Common myeloid progenitor, CD34-positive (primary cell): ENCODE results near the gene MARK1.

ENCODE experiments used
- CTCF ChIA-PET: fragments of 350-600 bp; sonication (Branson Sonifier 250); formaldehyde crosslinking; loops from one replicate; lab custom pipeline; 2021; ENCODE audit warnings: antibody characterized with exemption; lab: Charles Lee
- POLR2A ChIA-PET: fragments of 350-600 bp; sonication (Branson Sonifier 250); formaldehyde crosslinking; loops from one replicate; lab custom pipeline; 2021; ENCODE audit warnings: antibody characterized with exemption; lab: Charles Lee
- DNase-seq, 3 donors: peaks; one replicate each; pipeline versions ENCODE4 v3.0.0 to v3.0.0-alpha.2; 2013
- H3K27ac ChIP-seq, 2 experiments: 1 replicate in 1 of 2; 2 replicates in 1 of 2; pipeline ENCODE4 v1.7.0; 2013; ENCODE audit warnings: inconsistent platforms in 2 of 2, low read length in 2 of 2, mild to moderate bottlenecking in 2 of 2, low read depth in 1 of 2, moderate library complexity in 1 of 2; ENCODE audit not compliant: severe bottlenecking in 2 of 2, insufficient read depth in 1 of 2, poor library complexity in 1 of 2
- H3K27me3 ChIP-seq, 5 experiments: replicated peaks in 2 of 5; 1 replicate in 3 of 5; 2 replicates in 2 of 5; pipeline versions ENCODE4 v1.6.1 to v1.7.0; 2013; ENCODE audit warnings: low read length in 4 of 5, mild to moderate bottlenecking in 2 of 5, moderate library complexity in 2 of 5, inconsistent platforms in 1 of 5; ENCODE audit not compliant: insufficient read depth in 5 of 5, control insufficient read depth in 4 of 5
- H3K36me3 ChIP-seq, 4 experiments: 1 replicate in 2 of 4; 2 replicates in 2 of 4; pipeline versions ENCODE4 v1.6.1 to v1.7.0; 2013; ENCODE audit warnings: low read length in 3 of 4, control low read depth in 1 of 4, mild to moderate bottlenecking in 1 of 4; ENCODE audit not compliant: control insufficient read depth in 4 of 4, insufficient read depth in 4 of 4
- H3K4me1 ChIP-seq, 4 experiments: 1 replicate in 3 of 4; 2 replicates in 1 of 4; pipeline versions ENCODE4 v1.6.1 to v1.7.1; 2013; ENCODE audit warnings: low read length in 3 of 4, mild to moderate bottlenecking in 3 of 4, control low read depth in 1 of 4, inconsistent platforms in 1 of 4, moderate library complexity in 1 of 4; ENCODE audit not compliant: control insufficient read depth in 4 of 4, insufficient read depth in 4 of 4; ENCODE audit errors: control extremely low read depth in 1 of 4
- H3K4me3 ChIP-seq, 7 experiments: 1 replicate in 4 of 7; 2 replicates in 3 of 7; pipeline versions ENCODE4 v1.5.1 to v1.7.0; 2013; ENCODE audit warnings: mild to moderate bottlenecking in 7 of 7, low read length in 6 of 7, moderate library complexity in 6 of 7, inconsistent platforms in 2 of 7, low read depth in 2 of 7, control low read depth in 1 of 7; ENCODE audit not compliant: insufficient read depth in 4 of 7, control insufficient read depth in 1 of 7; ENCODE audit errors: extremely low read depth in 1 of 7
- H3K9me3 ChIP-seq, 5 experiments: 1 replicate in 4 of 5; 2 replicates in 1 of 5; pipeline versions ENCODE4 v1.6.1 to v1.7.1; 2013; ENCODE audit warnings: low read length in 4 of 5, mild to moderate bottlenecking in 2 of 5, inconsistent platforms in 1 of 5, low read depth in 1 of 5, moderate library complexity in 1 of 5; ENCODE audit not compliant: control insufficient read depth in 4 of 5, insufficient read depth in 2 of 5; ENCODE audit errors: control extremely low read depth in 1 of 5
- WGBS: methylation state at CpG from one replicate; pipeline ENCODE4 v1.1.5; 2013; ENCODE audit not compliant: insufficient coverage; 5-methylcytosine and 5-hydroxymethylcytosine counted together

Gene MARK1

DNA sequence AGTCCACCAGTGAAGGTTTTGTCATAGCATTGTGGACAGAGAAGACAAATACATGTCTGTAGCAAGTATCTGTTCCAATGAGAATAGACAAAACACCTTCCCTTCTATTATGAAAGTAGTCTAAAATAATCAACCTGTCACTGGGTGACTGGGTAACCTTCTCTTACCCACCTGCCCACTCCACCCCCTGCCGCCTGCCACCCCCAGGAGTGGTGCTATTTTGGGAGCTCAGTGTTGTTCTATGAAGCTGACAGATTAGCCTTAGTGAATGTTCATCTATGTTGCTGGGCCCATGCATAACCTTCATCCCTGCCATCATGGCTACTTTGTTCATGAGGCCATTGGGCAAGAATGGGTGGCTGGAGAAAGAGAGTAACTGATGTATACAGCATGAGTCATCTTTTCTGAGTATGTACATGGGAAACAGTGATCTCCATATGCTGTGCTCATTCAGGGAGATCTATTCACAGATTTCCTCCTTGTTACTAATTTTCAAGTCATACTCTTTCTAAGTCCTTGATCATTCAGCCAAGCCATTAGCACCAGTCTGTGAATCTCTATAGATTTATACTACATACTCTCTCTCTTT lies 24.8 kb downstream of the MARK1 start:
- DNase-seq, result no peak
- ChIA-PET POLR2A (no interaction called here), CTCF (interaction anchor here (1.6 kb wide), 1 partner anchor 9 kb away, joined by 3 read pairs; no protein-coding TSS in a partner anchor)
- H3K27ac ChIP-seq, result no peak overlapping the region
- H3K36me3 ChIP-seq, result no peaks in the 10 kb centered on the region
- H3K27me3 ChIP-seq, result no peaks in the 10 kb centered on the region
- no CpG with 5 or more reads among the region's 1 CpG for WGBS
- H3K4me1 ChIP-seq, result no peaks in the 10 kb centered on the region
- no peaks in the 10 kb centered on the region for H3K9me3 ChIP-seq
- no peak overlapping the region for H3K4me3 ChIP-seq

DNA sequence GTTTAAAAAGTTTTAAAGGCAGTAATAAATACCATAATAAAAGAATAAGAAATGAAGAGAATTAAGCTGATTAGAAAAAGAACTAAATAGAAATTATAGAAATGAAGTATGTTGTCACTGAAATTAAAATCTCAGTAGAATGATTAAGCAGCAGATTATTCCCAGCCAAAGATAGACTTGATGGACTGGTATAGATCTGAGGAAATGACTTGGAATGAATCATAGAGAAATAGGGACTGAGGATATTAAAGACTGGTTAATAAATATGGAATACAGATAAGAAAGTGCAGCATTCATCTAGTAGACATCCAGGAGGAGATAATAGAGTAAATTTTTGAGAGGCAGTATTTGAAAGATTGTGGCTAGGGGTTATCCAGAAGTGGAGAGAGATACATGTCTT lies 28.7 kb downstream of the MARK1 start:
- Histone ChIP-seq H3K9me3 (no peaks in the 10 kb centered on the region), H3K4me3 (no peak overlapping the region), H3K36me3 (no peaks in the 10 kb centered on the region), H3K27ac (no peak overlapping the region), H3K27me3 (no peaks in the 10 kb centered on the region), H3K4me1 (no peaks in the 10 kb centered on the region)
- CTCF ChIA-PET, result no interaction called here
- no peak for DNase-seq
- POLR2A ChIA-PET, result no interaction called here

DNA sequence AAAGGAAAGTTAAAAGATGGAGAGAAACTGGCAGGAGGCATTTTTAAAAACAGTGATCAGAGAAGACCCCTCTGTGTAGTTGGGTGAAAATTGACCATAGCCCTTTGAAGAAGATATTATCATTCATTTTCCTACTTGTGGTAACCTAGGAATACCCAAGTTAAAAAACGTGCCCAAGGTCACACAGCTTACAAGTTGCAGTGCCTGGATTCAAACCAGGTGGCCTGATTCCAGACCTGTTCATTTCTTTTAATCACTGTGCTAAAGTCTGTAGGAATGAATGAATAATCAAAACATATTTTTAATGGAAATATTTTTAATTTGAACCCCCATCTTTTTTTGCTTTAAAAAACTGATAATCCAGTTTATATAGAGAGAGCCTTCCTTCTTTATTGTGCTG lies 35.6 kb downstream of the MARK1 start:
- DNase-seq, result no peak
- H3K36me3 ChIP-seq, result no peaks in the 10 kb centered on the region
- no peaks in the 10 kb centered on the region for H3K4me1 ChIP-seq
- no peaks in the 10 kb centered on the region for H3K9me3 ChIP-seq
- no peak overlapping the region for H3K27ac ChIP-seq
- ChIA-PET POLR2A (no interaction called here), CTCF (no interaction called here)
- H3K27me3 ChIP-seq, result peaks cover 0 to 5% (median 0%) of the 10 kb centered on the region in 5 experiments
- no CpG with 5 or more reads among the region's 1 CpG for WGBS
- no peak overlapping the region for H3K4me3 ChIP-seq

DNA sequence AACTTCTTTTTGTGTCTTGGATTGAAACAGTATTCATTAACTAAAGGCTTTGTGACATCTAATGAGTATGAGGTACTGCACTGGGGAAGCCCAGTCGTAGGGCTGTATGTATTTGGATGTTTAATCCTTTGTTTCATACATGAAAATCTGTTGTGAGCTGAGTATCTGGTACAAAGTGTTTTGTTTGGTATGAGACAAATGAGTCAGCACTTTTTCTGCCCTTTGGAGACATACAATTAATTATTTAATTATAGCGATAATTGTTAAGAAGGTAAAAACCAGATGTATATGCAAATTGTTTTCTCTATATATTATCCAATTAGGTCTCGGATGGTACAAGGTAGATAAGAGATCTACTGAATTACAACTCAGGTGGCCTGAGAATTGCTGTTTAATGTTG lies 36.3 kb downstream of the MARK1 start:
- H3K27ac ChIP-seq, result no peak overlapping the region
- peaks cover 0 to 5% (median 0%) of the 10 kb centered on the region in 5 experiments for H3K27me3 ChIP-seq
- H3K36me3 ChIP-seq, result no peaks in the 10 kb centered on the region
- no peak overlapping the region for H3K4me3 ChIP-seq
- CTCF ChIA-PET, result no interaction called here
- POLR2A ChIA-PET, result no interaction called here
- no peak for DNase-seq
- no peaks in the 10 kb centered on the region for H3K4me1 ChIP-seq
- no peaks in the 10 kb centered on the region for H3K9me3 ChIP-seq
- WGBS, result 88% methylated on average over 1 of the region's 3 CpGs

DNA sequence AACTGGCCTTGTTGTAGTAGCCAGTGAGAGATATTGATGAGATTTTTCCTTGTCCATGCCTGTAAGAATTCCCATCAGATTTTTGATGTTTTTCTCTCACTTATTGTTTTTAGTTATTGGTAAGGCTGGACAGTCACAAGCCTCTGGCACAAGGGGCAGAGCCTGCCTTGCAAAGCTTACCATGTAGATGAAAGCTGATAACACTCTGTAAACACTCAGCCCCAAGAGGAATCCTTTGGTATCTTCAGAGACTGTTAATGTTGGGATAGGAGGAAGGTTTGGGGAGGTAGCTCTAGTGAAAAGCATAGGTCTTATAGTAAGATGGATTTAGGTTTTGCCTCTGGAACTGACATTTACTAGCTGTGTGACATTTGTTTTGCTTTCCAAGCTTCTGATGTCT lies 37.7 kb downstream of the MARK1 start:
- CTCF ChIA-PET, result interaction anchor here (1.1 kb wide), 1 partner anchor 12 kb away, joined by 3 read pairs; no protein-coding TSS in a partner anchor
- no peak for DNase-seq
- Histone ChIP-seq H3K36me3 (no peaks in the 10 kb centered on the region), H3K27me3 (peaks cover 0 to 5% (median 0%) of the 10 kb centered on the region in 5 experiments), H3K9me3 (no peaks in the 10 kb centered on the region), H3K27ac (no peak overlapping the region), H3K4me1 (no peaks in the 10 kb centered on the region), H3K4me3 (no peak overlapping the region)
- POLR2A ChIA-PET, result no interaction called here

DNA sequence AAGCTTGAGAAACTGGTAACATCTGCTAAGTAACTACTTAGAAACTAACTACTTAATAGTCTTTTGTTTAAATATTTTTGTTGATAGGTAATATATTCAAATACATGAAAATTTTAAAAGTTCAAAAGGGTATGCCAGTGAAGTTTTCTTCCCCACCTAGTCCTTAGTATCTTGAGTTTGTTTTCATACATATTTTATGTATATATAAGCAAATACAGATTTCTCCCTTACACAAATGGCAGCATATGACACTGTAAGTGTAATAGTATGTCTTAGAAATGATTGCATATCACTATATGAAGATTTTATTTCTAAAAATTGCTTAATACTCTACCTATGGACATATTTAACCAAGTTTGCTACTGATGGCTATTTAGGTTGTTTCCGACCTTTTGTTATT lies 38.9 kb downstream of the MARK1 start:
- Histone ChIP-seq H3K4me1 (no peaks in the 10 kb centered on the region), H3K27ac (no peak overlapping the region), H3K4me3 (no peak overlapping the region), H3K27me3 (peaks cover 0 to 5% (median 0%) of the 10 kb centered on the region in 5 experiments), H3K36me3 (no peaks in the 10 kb centered on the region), H3K9me3 (no peaks in the 10 kb centered on the region)
- POLR2A ChIA-PET, result no interaction called here
- no peak for DNase-seq
- WGBS, result no CpG with 5 or more reads among the region's 1 CpG
- CTCF ChIA-PET, result no interaction called here

DNA sequence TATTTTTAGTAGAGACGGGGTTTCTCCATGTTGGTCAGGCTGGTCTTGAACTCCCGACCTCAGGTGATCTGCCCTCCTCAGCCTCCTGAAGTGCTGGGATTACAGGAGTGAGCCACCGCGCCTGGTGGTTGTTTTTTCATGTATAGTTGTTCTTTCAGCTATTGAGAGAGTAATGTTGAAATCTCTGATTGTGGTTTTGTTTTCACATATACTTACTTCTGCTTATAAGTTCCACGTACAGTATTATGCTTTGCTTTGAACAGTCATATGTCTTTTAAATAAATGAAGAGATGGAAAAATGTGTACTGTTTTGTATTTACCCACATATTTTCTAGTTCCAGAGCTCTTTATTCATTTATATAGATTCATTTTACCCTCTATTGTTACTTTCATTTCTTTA lies 44.5 kb downstream of the MARK1 start:
- ChIA-PET CTCF (no interaction called here), POLR2A (interaction anchor here (1.0 kb wide), 1 partner anchor 19 kb away, joined by 4 read pairs; no protein-coding TSS in a partner anchor)
- Histone ChIP-seq H3K36me3 (no peaks in the 10 kb centered on the region), H3K27me3 (peaks cover 0 to 3% (median 0%) of the 10 kb centered on the region in 5 experiments), H3K4me3 (no peak overlapping the region), H3K27ac (no peak overlapping the region), H3K4me1 (no peaks in the 10 kb centered on the region), H3K9me3 (peaks cover 2 to 15% (median 4%) of the 10 kb centered on the region in 5 experiments)
- DNase-seq, result no peak
- 100% methylated on average over 1 of the region's 5 CpGs for WGBS
